GM18870 (cell line): ENCODE data around the gene CD200.
"Not testable (repeated sequence)": the region's sequence is repeated elsewhere in the genome, so short reads cannot be mapped to it uniquely, and the experiment has no call there.

Source experiments
- ATAC-seq: cut with Tn5 transposase; IDR thresholded peaks from one replicate; pipeline ENCODE4 v1.9.1; 2021; ENCODE audit warnings: moderate library complexity; ENCODE audit not compliant: unreplicated experiment

Gene CD200

GRCh38 chr3:112384769-112385168 lies 51.8 kb downstream of the CD200 start:
- ATAC-seq: no peak

GRCh38 chr3:112388972-112389371 lies 56.0 kb downstream of the CD200 start:
- no peak for ATAC-seq

- no peak for ATAC-seq
These were observed 57.0 kb downstream of the CD200 start for GRCh38 chr3:112389961-112390360.

GRCh38 chr3:112390783-112391641 lies 58.1 kb downstream of the CD200 start:
- ATAC-seq: no peak

GRCh38 chr3:112391648-112392047 lies 58.7 kb downstream of the CD200 start:
- no peak for ATAC-seq

- ATAC-seq: no peak
These were observed 59.7 kb downstream of the CD200 start for GRCh38 chr3:112392393-112393359.

GRCh38 chr3:112393360-112393728 lies 60.4 kb downstream of the CD200 start:
- ATAC-seq: no peak

GRCh38 chr3:112394003-112394640 lies 61.2 kb downstream of the CD200 start:
- no peak for ATAC-seq

GRCh38 chr3:112395181-112395895 lies 62.4 kb downstream of the CD200 start:
- ATAC-seq: no peak

GRCh38 chr3:112395896-112396290 lies 62.9 kb downstream of the CD200 start:
- no peak for ATAC-seq

GRCh38 chr3:112397556-112397955 lies 64.6 kb downstream of the CD200 start:
- ATAC-seq: no peak

GRCh38 chr3:112399064-112399463 lies 66.1 kb downstream of the CD200 start:
- no peak for ATAC-seq

GRCh38 chr3:112399554-112399953 lies 66.6 kb downstream of the CD200 start:
- ATAC-seq: not testable (repeated sequence)

GRCh38 chr3:112400317-112400716 lies 67.4 kb downstream of the CD200 start:
- not testable (repeated sequence) for ATAC-seq

- ATAC-seq: no peak
These were observed 68.7 kb downstream of the CD200 start for GRCh38 chr3:112401617-112402016.

- no peak for ATAC-seq
These were observed 70.1 kb downstream of the CD200 start for GRCh38 chr3:112403103-112403502.

- not testable (repeated sequence) for ATAC-seq
These were observed 72.1 kb downstream of the CD200 start for GRCh38 chr3:112404924-112405549.

GRCh38 chr3:112405845-112406244 lies 72.9 kb downstream of the CD200 start:
- ATAC-seq: no peak

GRCh38 chr3:112407214-112407887 lies 74.4 kb downstream of the CD200 start:
- ATAC-seq: peak; percentile 37
